HepG2 (cell line): Measurements from ENCODE around the gene SERPINA9. TPM values are rescaled to one million over a fixed set of nuclear protein-coding genes. Genes with fewer than 3 reads are reported as not detected.

Experiments
- ASH2L ChIP-seq: fragments of 300-600, 200-600 bp; sonication (generic); IDR thresholded peaks from 2 replicates; pipeline ENCODE4 v1.7.0; 2017; ENCODE audit warnings: low read depth, mild to moderate bottlenecking, moderate library complexity, mixed read lengths, low read length; ENCODE audit not compliant: insufficient read length
- EP300 ChIP-seq, 3 experiments: sonication (generic) in 1 of 3; formaldehyde crosslinking in 1 of 3; IDR thresholded peaks; 2 replicates each; pipeline versions ENCODE4 v1.5.1 to v1.6.1; 2011 to 2020; ENCODE audit warnings: low read depth in 2 of 3, low read length in 2 of 3, borderline replicate concordance in 1 of 3, improper control_type of control experiment in 1 of 3, mild to moderate bottlenecking in 1 of 3, missing genetic modification reagents in 1 of 3, moderate library complexity in 1 of 3
- HNF4A ChIP-seq: sonication (generic); formaldehyde crosslinking; IDR thresholded peaks from 2 replicates; pipeline ENCODE4 v1.4.0; 2020; ENCODE audit warnings: missing genetic modification reagents
- ISL2 ChIP-seq: sonication (generic); formaldehyde crosslinking; IDR thresholded peaks from 2 replicates; pipeline ENCODE4 v1.5.0; 2020; ENCODE audit warnings: missing genetic modification reagents
- KAT8 ChIP-seq: IDR thresholded peaks from 2 replicates; pipeline ENCODE4 v1.6.1; 2016; ENCODE audit warnings: missing genetic modification reagents, missing compliant biosample characterization
- NR1H2 ChIP-seq: sonication (generic); formaldehyde crosslinking; IDR thresholded peaks from 2 replicates; pipeline ENCODE4 v1.8.1; 2022; ENCODE audit warnings: low read depth, missing genetic modification reagents, borderline replicate concordance
- PAXIP1 ChIP-seq: sonication (generic); formaldehyde crosslinking; conservative IDR thresholded peaks from 2 replicates; pipeline ENCODE4 v1.4.0; 2020; ENCODE audit warnings: mild to moderate bottlenecking, missing genetic modification reagents, moderate library complexity
- PCBP1 ChIP-seq: fragments of 200-400 bp; formaldehyde crosslinking; IDR thresholded peaks from 2 replicates; pipeline ENCODE4 v1.6.1; 2017; ENCODE audit warnings: mild to moderate bottlenecking, low read depth, low read length, borderline replicate concordance
- RFX1 ChIP-seq: fragments of 450-650 bp; IDR thresholded peaks from 2 replicates; pipeline ENCODE4 v1.6.1; 2017
- RXRB ChIP-seq: IDR thresholded peaks from 2 replicates; pipeline ENCODE4 v1.6.1; 2016; ENCODE audit warnings: borderline replicate concordance, missing genetic modification reagents, missing compliant biosample characterization
- SIX4 ChIP-seq: sonication (generic); formaldehyde crosslinking; IDR thresholded peaks from 2 replicates; pipeline ENCODE4 v1.4.0; 2020; ENCODE audit warnings: missing genetic modification reagents
- TBX3 ChIP-seq: fragments of 450-650 bp; IDR thresholded peaks from 2 replicates; pipeline ENCODE4 v1.6.1; 2017; ENCODE audit warnings: antibody characterized with exemption, mild to moderate bottlenecking, inconsistent platforms, borderline replicate concordance
- ZNF10 ChIP-seq: sonication (generic); formaldehyde crosslinking; IDR thresholded peaks from 2 replicates; pipeline ENCODE4 v1.4.0; 2020; ENCODE audit warnings: mild to moderate bottlenecking, low read depth, missing genetic modification reagents, borderline replicate concordance
- ZNF124 ChIP-seq: sonication (generic); formaldehyde crosslinking; IDR thresholded peaks from 2 replicates; pipeline ENCODE4 v1.4.0; 2020; ENCODE audit warnings: missing genetic modification reagents
- ZNF230 ChIP-seq: sonication (generic); formaldehyde crosslinking; IDR thresholded peaks from 2 replicates; pipeline ENCODE4 v1.4.0; 2020; ENCODE audit warnings: mild to moderate bottlenecking, missing genetic modification reagents
- ZNF362 ChIP-seq: sonication (generic); formaldehyde crosslinking; IDR thresholded peaks from 2 replicates; pipeline ENCODE4 v1.4.0; 2020; ENCODE audit warnings: missing genetic modification reagents, mild to moderate bottlenecking, borderline replicate concordance
- ZNF609 ChIP-seq: sonication (generic); formaldehyde crosslinking; IDR thresholded peaks from 2 replicates; pipeline ENCODE4 v1.4.0; 2020; ENCODE audit warnings: mild to moderate bottlenecking, missing genetic modification reagents, borderline replicate concordance
- ZNF800 ChIP-seq: sonication (generic); formaldehyde crosslinking; IDR thresholded peaks from 2 replicates; pipeline ENCODE4 v1.4.0; 2020; ENCODE audit warnings: missing genetic modification reagents
- polyA plus RNA-seq, 8 experiments: library from polyadenylated mRNA; depleted of rRNA in 3 of 8; stranded (reverse) in 7 of 8; unstranded in 1 of 8; fragments of >200 nt; fragmentation: Illumina TruSeq in 4 of 8; extraction: Trizol in 4 of 8; gene quantifications; 2 replicates each; pipeline versions ENCODE4 v1.2.1 to v1.2.3, GENCODE V29; 2011 to 2016; ENCODE audit warnings: low read depth in 4 of 8, missing spikeins in 1 of 8, mixed read lengths in 1 of 8; ENCODE audit not compliant: insufficient read depth in 1 of 8
- total RNA-seq, 5 experiments: library from RNA; depleted of rRNA; stranded (reverse); fragments of >200 nt; fragmentation: Illumina TruSeq; extraction: Trizol; gene quantifications; 2 replicates each; pipeline ENCODE4 v1.2.3, GENCODE V29; 2016; ENCODE audit warnings: low read depth in 1 of 5

Gene SERPINA9
- total and polyA plus RNA-seq, 2 of the 13 experiments (the other 11 are each of a cell fraction or from before 2014, with no cell fraction given) = 0.21 TPM; not detected in 1

GRCh38 chr14:94455928-94456327 lies 20.1 kb downstream of the SERPINA9 start (continued):
- TF ChIP-seq ZNF609 (CRISPR knock-in tag) (peak; percentile 69), ZNF124 (CRISPR knock-in tag) (no peak), EP300 (IDR thresholded peaks at IDR 0.05; ENCODE audit: low read depth in 2 of 2, low read length in 2 of 2) (peak in 1 of 2 experiments; percentile 88; a peak in 2 of 4 replicates), EP300 (CRISPR knock-in tag; IDR thresholded peaks at IDR 0.05; ENCODE audit: borderline replicate concordance) (no peak), RXRB (CRISPR knock-in tag) (peak; percentile 86), ISL2 (CRISPR knock-in tag) (peak; percentile 93), PCBP1 (no peak), ZNF362 (CRISPR knock-in tag) (peak; percentile 79; the same call in 1 of the 2 replicates), ZNF230 (CRISPR knock-in tag) (no peak), RFX1 (no peak), ZNF800 (CRISPR knock-in tag) (no peak), ZNF10 (CRISPR knock-in tag) (no peak), HNF4A (CRISPR knock-in tag) (peak; percentile 54), KAT8 (CRISPR knock-in tag) (no peak), NR1H2 (no peak), SIX4 (CRISPR knock-in tag) (0 out of 2 replicates have a peak, but pooled peaks have one; percentile 13), ASH2L (peak; percentile 42), TBX3 (peak; percentile 90; the same call in 1 of the 2 replicates), PAXIP1 (CRISPR knock-in tag) (peak; percentile 90)
